ENCODE measurements around the gene PET117.
"Not testable (repeated sequence)": the region's sequence is repeated elsewhere in the genome, so short reads cannot be mapped to it uniquely, and the experiment has no call there.

PET117 gene

DNA sequence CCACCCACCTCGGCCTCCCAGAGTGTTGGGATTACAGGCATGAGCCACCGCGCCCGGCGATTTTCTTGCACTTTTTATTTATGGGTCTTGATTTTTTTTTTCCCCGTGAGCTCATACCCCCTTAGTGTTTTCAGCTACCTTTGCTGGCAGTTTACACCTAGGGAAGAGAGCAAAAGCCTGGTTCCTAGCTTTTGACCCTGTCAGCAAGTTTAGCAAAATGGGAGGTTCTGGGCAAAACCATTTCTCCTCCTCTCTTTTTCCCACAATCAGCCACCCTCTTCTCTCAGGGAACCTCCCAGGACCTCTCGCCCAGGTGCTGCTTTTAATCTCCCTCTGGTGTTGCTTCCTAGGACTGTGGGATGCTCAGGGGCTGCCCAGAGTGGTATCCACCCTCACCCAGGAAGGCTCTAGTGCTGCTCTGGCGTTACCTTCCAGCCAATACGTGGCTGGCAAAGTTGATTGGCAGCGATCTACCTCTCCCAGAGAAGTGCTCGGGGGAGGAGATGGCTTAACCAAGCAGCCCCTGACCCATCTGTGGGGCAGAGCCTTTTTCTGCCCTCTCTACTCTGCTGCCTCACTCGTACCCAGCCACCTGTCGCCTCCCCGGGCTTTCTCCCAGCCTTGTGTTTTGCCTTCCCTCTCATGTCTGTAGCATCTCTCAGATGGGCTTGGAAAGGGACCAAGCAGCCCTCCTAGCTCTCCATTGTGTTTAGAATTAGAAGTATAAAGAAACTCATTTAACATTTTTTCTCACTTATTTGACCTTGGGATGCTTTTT, 37.4 kb downstream of the PET117 start:
- no peak overlapping the region for H3K4me3 ChIP-seq (ENCODE audit: control insufficient read depth, low read depth, low read length)
- no peak for DNase-seq (ENCODE audit: low read depth)
- TF ChIP-seq, protein P1, sequence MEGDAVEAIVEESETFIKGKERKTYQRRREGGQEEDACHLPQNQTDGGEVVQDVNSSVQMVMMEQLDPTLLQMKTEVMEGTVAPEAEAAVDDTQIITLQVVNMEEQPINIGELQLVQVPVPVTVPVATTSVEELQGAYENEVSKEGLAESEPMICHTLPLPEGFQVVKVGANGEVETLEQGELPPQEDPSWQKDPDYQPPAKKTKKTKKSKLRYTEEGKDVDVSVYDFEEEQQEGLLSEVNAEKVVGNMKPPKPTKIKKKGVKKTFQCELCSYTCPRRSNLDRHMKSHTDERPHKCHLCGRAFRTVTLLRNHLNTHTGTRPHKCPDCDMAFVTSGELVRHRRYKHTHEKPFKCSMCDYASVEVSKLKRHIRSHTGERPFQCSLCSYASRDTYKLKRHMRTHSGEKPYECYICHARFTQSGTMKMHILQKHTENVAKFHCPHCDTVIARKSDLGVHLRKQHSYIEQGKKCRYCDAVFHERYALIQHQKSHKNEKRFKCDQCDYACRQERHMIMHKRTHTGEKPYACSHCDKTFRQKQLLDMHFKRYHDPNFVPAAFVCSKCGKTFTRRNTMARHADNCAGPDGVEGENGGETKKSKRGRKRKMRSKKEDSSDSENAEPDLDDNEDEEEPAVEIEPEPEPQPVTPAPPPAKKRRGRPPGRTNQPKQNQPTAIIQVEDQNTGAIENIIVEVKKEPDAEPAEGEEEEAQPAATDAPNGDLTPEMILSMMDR (conservative IDR thresholded peaks at IDR 0.05; ENCODE audit: control insufficient read depth, insufficient read depth, low read depth, low read length): no peak

DNA sequence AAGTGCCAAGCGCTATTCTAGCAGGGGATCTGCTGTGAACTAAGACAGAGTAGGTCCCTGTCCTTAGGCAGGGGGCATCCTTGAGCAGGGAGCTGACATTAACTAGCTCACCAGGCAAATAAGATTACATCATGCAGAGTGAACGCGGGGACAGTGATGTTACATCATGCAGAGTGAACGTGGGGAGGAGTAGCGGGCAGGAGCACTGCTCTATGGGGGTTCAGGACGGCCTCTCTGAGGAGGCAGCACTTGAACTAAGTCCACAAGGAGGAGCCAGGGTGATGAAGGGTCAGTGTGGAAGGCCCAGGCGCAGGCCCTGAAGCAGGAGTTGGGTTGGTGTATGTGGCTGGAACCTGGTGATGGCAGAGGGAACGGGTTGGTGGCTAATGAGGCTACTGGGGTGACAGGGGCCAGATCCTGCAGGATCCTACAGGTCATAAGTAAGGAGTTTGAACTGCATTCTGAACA, 38.7 kb downstream of the PET117 start:
- no peak overlapping the region for H3K4me3 ChIP-seq (ENCODE audit: control insufficient read depth, low read depth, low read length)
- DNase-seq (ENCODE audit: low read depth): no peak

DNA sequence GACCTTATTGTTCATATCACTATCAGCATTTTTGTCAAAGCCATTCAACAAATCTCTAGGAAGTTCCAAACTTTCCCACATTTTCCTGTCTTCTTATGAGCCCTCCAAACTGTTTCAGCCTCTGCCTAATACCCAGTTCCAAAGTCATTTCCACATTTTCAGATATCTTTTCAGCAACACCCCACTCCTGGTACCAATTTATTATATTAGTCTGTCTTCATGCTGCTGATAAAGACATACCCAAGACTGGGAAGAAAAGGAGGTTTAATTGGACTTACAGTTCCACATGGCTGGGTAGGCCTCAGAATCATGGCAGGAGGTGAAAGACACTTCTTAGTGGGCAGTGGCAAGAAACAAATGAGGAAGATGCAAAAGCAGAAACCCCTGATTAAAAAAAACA, 42.7 kb downstream of the PET117 start:
- DNase-seq (ENCODE audit: low read depth); H3K4me3 ChIP-seq (ENCODE audit: control insufficient read depth, low read depth, low read length): not testable (repeated sequence)

More for the DNA sequence above, 38.7 kb downstream of the PET117 start:
- TF ChIP-seq, protein P1 (conservative IDR thresholded peaks at IDR 0.05; ENCODE audit: control insufficient read depth, insufficient read depth, low read depth, low read length): no peak

DNA sequence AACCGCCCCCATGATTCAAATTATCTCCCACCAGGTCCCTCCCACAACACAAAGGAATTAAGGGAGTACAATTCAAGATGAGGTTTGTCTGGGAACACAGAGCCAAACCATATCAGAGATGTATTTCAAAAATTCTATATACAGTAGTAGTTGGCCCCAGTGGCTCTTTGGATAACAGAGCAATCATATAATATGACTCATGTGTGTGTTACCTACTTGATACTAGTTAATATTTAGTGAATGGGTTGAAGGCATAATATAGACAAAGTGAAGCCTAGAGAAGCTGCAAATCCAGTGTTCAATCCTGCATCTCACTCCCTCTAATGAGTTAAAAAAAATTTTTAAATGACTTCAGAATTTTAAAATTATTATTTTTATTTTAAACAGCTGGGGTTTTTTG, 43.2 kb downstream of the PET117 start:
- TF ChIP-seq, protein P1 (conservative IDR thresholded peaks at IDR 0.05; ENCODE audit: control insufficient read depth, insufficient read depth, low read depth, low read length): no peak
- H3K4me3 ChIP-seq (ENCODE audit: control insufficient read depth, low read depth, low read length): no peak overlapping the region
- DNase-seq (ENCODE audit: low read depth): no peak

DNA sequence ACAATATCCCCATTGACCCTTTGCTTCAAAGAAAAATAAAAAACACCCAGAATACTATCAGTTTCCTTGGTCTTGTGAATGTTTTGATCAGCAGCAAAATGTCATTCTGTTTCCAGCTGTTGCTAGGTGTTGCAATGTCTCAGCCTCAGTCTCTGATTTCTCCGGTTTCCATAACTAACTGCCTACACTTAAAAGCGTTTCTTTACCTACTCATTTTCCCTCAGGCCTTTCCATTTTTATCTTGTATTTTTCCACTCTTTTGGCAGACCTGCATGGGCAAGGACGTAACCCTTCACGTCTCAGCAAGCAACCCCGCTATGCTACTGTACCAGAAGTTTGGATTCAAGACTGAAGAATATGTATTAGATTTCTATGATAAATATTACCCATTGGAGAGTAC, 49.4 kb downstream of the PET117 start:
- TF ChIP-seq, protein P1 (conservative IDR thresholded peaks at IDR 0.05; ENCODE audit: control insufficient read depth, insufficient read depth, low read depth, low read length): no peak
- H3K4me3 ChIP-seq (ENCODE audit: control insufficient read depth, low read depth, low read length): no peak overlapping the region
- DNase-seq (ENCODE audit: low read depth): no peak

DNA sequence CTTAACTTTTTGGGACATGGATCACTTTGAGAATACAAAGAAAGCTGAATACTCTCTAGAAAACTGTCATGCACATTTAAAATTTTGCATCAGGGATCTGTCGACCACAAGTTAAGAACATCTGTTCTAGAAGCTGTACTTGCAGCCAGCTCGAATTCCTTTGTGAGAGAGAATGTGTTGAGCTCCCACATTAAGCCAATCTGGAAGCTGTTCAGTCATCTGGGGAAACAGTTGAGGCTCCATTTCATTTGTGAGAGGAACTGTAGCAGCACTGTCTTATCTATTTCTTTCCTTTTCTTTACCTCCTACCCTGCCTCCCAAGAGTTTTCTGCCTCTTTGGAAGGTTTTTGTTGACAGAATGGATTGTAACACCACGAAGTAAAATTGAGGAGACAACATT, 50.8 kb downstream of the PET117 start:
- TF ChIP-seq, protein P1 (conservative IDR thresholded peaks at IDR 0.05; ENCODE audit: control insufficient read depth, insufficient read depth, low read depth, low read length): no peak
- H3K4me3 ChIP-seq (ENCODE audit: control insufficient read depth, low read depth, low read length): no peak overlapping the region
- peak; percentile 7 for DNase-seq (ENCODE audit: low read depth)

DNA sequence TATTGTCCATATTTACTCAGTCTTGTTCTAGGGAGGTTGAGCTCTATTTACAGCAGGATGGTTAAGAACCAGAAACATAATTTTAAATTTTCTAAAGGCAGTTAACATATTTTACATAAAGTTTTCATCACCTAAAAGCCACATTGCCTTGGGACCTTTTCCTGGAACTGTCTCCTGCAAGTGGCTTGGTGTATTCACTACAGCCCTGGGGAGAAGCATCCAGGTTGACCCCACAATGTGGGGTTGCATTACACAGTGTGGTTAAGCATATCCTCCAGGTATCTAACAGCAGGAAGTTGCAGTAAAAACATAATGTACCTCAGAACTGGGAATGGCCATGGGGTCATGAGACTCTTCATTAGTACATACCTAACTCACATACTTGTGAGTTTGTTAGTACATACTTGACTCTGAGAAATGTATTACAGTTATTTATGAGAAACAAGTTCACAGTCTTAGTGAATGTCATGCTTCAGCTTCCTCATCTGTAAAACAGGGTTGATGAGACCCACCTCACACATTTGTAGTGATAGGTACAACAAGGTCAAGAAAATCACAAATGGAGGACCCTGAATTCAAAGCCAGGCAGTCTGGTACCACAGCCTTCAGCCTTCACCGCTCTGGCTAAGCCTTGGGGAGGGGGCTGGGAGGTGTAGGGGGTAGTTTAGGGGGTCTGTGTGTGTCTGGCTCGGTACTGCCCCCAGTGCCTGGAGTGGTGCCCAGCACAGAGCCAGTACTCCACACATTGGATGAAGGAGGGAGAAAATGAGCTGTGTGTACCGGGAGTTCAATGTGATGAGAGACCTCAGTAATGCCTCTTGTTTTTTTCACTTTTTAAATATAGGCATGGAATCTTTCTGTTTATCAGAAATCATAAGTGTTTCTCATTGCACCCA, 52.9 kb downstream of the PET117 start:
- TF ChIP-seq, protein P1 (conservative IDR thresholded peaks at IDR 0.05; ENCODE audit: control insufficient read depth, insufficient read depth, low read depth, low read length): no peak
- DNase-seq (ENCODE audit: low read depth): no peak

More for the DNA sequence above, 52.9 kb downstream of the PET117 start:
- no peak overlapping the region for H3K4me3 ChIP-seq (ENCODE audit: control insufficient read depth, low read depth, low read length)
